Activated CD4-positive, alpha-beta T cell treated with anti-CD3 and anti-CD28 coated beads, Interleukin-2, amount 50 U/mL, for 24 hours (primary cell): Measurements from ENCODE around the gene GPR150.

Experiments
- DNase-seq, 2 donors: peaks; one replicate each; pipeline ENCODE4 v3.0.0-alpha.2; 2020; ENCODE audit warnings: low read depth in 1 of 2, low spot score in 1 of 2

The GPR150 gene

GRCh38 chr5:95620030-95620869 is at the start of gene GPR150:
GPR150 (plus strand) TSS chr5:95620087; CDS start chr5:95620276, 189 bp downstream.
- DNase-seq, result peak; percentile 33 to 40

GRCh38 chr5:95572016-95572415 is 47.9 kb upstream of the GPR150 start:
- no peak for DNase-seq

GRCh38 chr5:95581576-95581975 is 38.3 kb upstream of the GPR150 start:
- DNase-seq, result no peak

- DNase-seq, result no peak
These were observed 35.9 kb upstream of the GPR150 start for GRCh38 chr5:95583992-95584391.

GRCh38 chr5:95590880-95591279 is 29.0 kb upstream of the GPR150 start:
- no peak for DNase-seq

- DNase-seq, result no peak
These were observed 28.4 kb upstream of the GPR150 start for GRCh38 chr5:95591490-95591901.

GRCh38 chr5:95595289-95595931 is 24.5 kb upstream of the GPR150 start:
- no peak for DNase-seq

- no peak for DNase-seq
These were observed 20.6 kb upstream of the GPR150 start for GRCh38 chr5:95599252-95599651.

- no peak for DNase-seq
These were observed 19.3 kb upstream of the GPR150 start for GRCh38 chr5:95600557-95600956.

- DNase-seq, result no peak
These were observed 14.1 kb upstream of the GPR150 start for GRCh38 chr5:95605786-95606185.

GRCh38 chr5:95606419-95606818 is 13.5 kb upstream of the GPR150 start:
- no peak for DNase-seq

- no peak for DNase-seq
These were observed 10.2 kb upstream of the GPR150 start for GRCh38 chr5:95609711-95610110.

- no peak for DNase-seq
These were observed 9.3 kb upstream of the GPR150 start for GRCh38 chr5:95610546-95610945.

- no peak for DNase-seq
These were observed 8.5 kb upstream of the GPR150 start for GRCh38 chr5:95611396-95611795.

- no peak for DNase-seq
These were observed 6.4 kb upstream of the GPR150 start for GRCh38 chr5:95613514-95613913.

- no peak for DNase-seq
These were observed 4.8 kb upstream of the GPR150 start for GRCh38 chr5:95615164-95615467.

- DNase-seq, result no peak
These were observed 2.8 kb upstream of the GPR150 start for GRCh38 chr5:95617057-95617456.

- no peak for DNase-seq
These were observed 791 bp upstream of the GPR150 start for GRCh38 chr5:95619096-95619495.

GRCh38 chr5:95619514-95620029 is 315 bp upstream of the GPR150 start:
- no peak for DNase-seq

GRCh38 chr5:95620870-95621838 is 1.3 kb downstream of the GPR150 start:
- DNase-seq, result peak; percentile 23 to 38
